K562 (cell line): ENCODE measurements around the gene HTT-AS. TPM values are rescaled to one million over a fixed set of nuclear protein-coding genes. Genes with fewer than 3 reads are reported as not detected.

Source experiments
- ATAC-seq: fragments of 200-7000 bp; cut with Tn5 transposase; 3 replicates; pipeline ENCODE4 v1.9.1; 2020; ENCODE audit warnings: moderate library complexity
- BruUV-seq: library from RNA; stranded (reverse); fragments of 400-500 nt; replicated peaks from 2 replicates; lab custom pipeline; 2021; lab: Mats Ljungman, UMichigan
- CTCF ChIA-PET: fragments of 300-600 bp; formaldehyde crosslinking; extraction: SDS; loops from one replicate; lab custom pipeline; 2021; ENCODE audit warnings: low intra/inter-chr PET ratio; lab: Yijun Ruan, JAX
- POLR2A ChIA-PET: fragments of 300-600, 350-650 bp; sonication (Branson Sonifier 250); formaldehyde crosslinking; extraction: SDS; loops from one replicate; lab custom pipeline; 2021; ENCODE audit warnings: antibody characterized with exemption, inconsistent platforms; lab: Yijun Ruan, JAX
- DNase-seq, 4 experiments: peaks; one replicate each; pipeline versions ENCODE4 v3.0.0 to v3.0.0-alpha.2; 2011 to 2018; ENCODE audit warnings: low spot score in 3 of 4, mixed read lengths in 3 of 4; ENCODE audit errors: extremely low read depth in 1 of 4
- FAIRE-seq: peaks from 2 replicates; lab custom pipeline; 2011; peaks lifted over from hg19 to GRCh38; lab: Jason Lieb, UNC
- H2AFZ ChIP-seq: 2 replicates; pipeline ENCODE4 v1.6.0; 2011; ENCODE audit warnings: low read depth, low read length, control low read depth, inconsistent platforms
- H3K27ac ChIP-seq: fragments of 200-600 bp; 3 replicates; pipeline ENCODE4 v1.8.0; 2011; ENCODE audit warnings: low read depth, mild to moderate bottlenecking, control low read depth, inconsistent platforms, low read length, moderate library complexity, mixed read lengths; ENCODE audit errors: extremely low read depth
- H3K27me3 ChIP-seq, 2 experiments: fragments of 300-600 bp in 1 of 2; 2 replicates in 1 of 2; 3 replicates in 1 of 2; pipeline versions ENCODE4 v1.6.0 to v1.8.0; 2011; ENCODE audit warnings: inconsistent platforms in 2 of 2, low read length in 2 of 2, mild to moderate bottlenecking in 1 of 2, mixed read lengths in 1 of 2, moderate library complexity in 1 of 2; ENCODE audit not compliant: control insufficient read depth in 2 of 2, insufficient read depth in 2 of 2
- H3K36me3 ChIP-seq: fragments of 300-600 bp; 3 replicates; pipeline ENCODE4 v1.8.0; 2011; ENCODE audit warnings: mild to moderate bottlenecking, low read length, inconsistent platforms; ENCODE audit not compliant: control insufficient read depth, insufficient read depth
- H3K4me1 ChIP-seq, 2 experiments: fragments of 200-600 bp in 1 of 2; replicated peaks in 1 of 2; 2 replicates in 1 of 2; 3 replicates in 1 of 2; pipeline versions ENCODE4 v1.5.1 to v1.8.0; 2011; ENCODE audit warnings: inconsistent platforms in 2 of 2, low read length in 2 of 2, mild to moderate bottlenecking in 1 of 2, mixed read lengths in 1 of 2, moderate library complexity in 1 of 2; ENCODE audit not compliant: control insufficient read depth in 2 of 2, insufficient read depth in 2 of 2
- H3K4me2 ChIP-seq: 2 replicates; pipeline ENCODE4 v1.6.1; 2011; ENCODE audit warnings: low read length, control low read depth, inconsistent platforms, mixed read lengths; ENCODE audit not compliant: insufficient read depth
- H3K4me3 ChIP-seq: fragments of 200-600 bp; sonication (generic), shearing (Covaris generic); 2 replicates; pipeline ENCODE4 v1.5.1; 2016; ENCODE audit warnings: control low read depth, inconsistent platforms
- H3K79me2 ChIP-seq: fragments of 200-600 bp; 3 replicates; pipeline ENCODE4 v1.8.0; 2011; ENCODE audit warnings: low read length, inconsistent platforms; ENCODE audit not compliant: control insufficient read depth, insufficient read depth
- H3K9ac ChIP-seq, 2 experiments: 2 replicates each; pipeline versions ENCODE4 v1.6.0 to v1.6.1; 2011; ENCODE audit warnings: low read depth in 2 of 2, low read length in 2 of 2, control low read depth in 1 of 2, inconsistent platforms in 1 of 2, mild to moderate bottlenecking in 1 of 2, mixed read lengths in 1 of 2; ENCODE audit not compliant: insufficient read depth in 1 of 2
- H3K9me1 ChIP-seq: one replicate; pipeline ENCODE4 v1.6.0; 2011; ENCODE audit warnings: inconsistent platforms, mild to moderate bottlenecking, low read length, moderate library complexity; ENCODE audit not compliant: control insufficient read depth, insufficient read depth
- H3K9me3 ChIP-seq: replicated peaks from 2 replicates; pipeline ENCODE4 v1.5.1; 2011; ENCODE audit warnings: low read depth, low read length, inconsistent platforms; ENCODE audit not compliant: control insufficient read depth, insufficient read depth
- H4K20me1 ChIP-seq: replicated peaks from 2 replicates; pipeline ENCODE4 v1.6.1; 2011; ENCODE audit warnings: low read length, inconsistent platforms, mixed read lengths; ENCODE audit not compliant: control insufficient read depth, insufficient read depth
- BCLAF1 ChIP-seq, 2 experiments: fragments of 450-650 bp in 1 of 2; IDR thresholded peaks; 2 replicates each; pipeline ENCODE4 v1.6.1; 2011 to 2017; ENCODE audit warnings: low read depth in 2 of 2, antibody characterized with exemption in 1 of 2, borderline replicate concordance in 1 of 2, low read length in 1 of 2, mild to moderate bottlenecking in 1 of 2, mixed read lengths in 1 of 2; ENCODE audit not compliant: control insufficient read depth in 1 of 2
- CAMTA2 ChIP-seq: fragments of 250-450 bp; sonication (Bioruptor Pico); conservative IDR thresholded peaks from 2 replicates; pipeline ENCODE4 v1.5.1; 2022
- CBX1 ChIP-seq: sonication (generic); IDR thresholded peaks from 2 replicates; pipeline ENCODE4 v1.6.1; 2016; ENCODE audit warnings: antibody characterized with exemption, low read depth, mild to moderate bottlenecking
- CREB3L1 ChIP-seq: fragments of 450-650 bp; IDR thresholded peaks from 2 replicates; pipeline ENCODE4 v1.6.1; 2014; ENCODE audit warnings: low read depth, mild to moderate bottlenecking, moderate library complexity, borderline replicate concordance
- CREBBP ChIP-seq: IDR thresholded peaks from one replicate; pipeline ENCODE4 v1.6.1; 2012; ENCODE audit warnings: low read depth, mild to moderate bottlenecking, control low read depth, inconsistent platforms, low read length
- ETS1 ChIP-seq: conservative IDR thresholded peaks from 2 replicates; pipeline ENCODE4 v1.6.1; 2011; ENCODE audit warnings: low read depth, mild to moderate bottlenecking, low read length; ENCODE audit not compliant: control insufficient read depth
- GTF2F1 ChIP-seq: IDR thresholded peaks from 2 replicates; pipeline ENCODE4 v1.6.1; 2011; ENCODE audit warnings: low read depth, low read length, improper control_type of control experiment
- HSF4 ChIP-seq: fragments of 250-450 bp; sonication (Bioruptor Pico); IDR thresholded peaks from 2 replicates; pipeline ENCODE4 v2.1.2; 2022; ENCODE audit warnings: mild to moderate bottlenecking, moderate library complexity, borderline replicate concordance
- NFATC3 ChIP-seq: fragments of 450-650 bp; IDR thresholded peaks from 2 replicates; pipeline ENCODE4 v1.6.1; 2017; ENCODE audit warnings: mild to moderate bottlenecking
- SMARCC2 ChIP-seq: fragments of 450-650 bp; IDR thresholded peaks from 2 replicates; pipeline ENCODE4 v1.6.1; 2017; ENCODE audit warnings: antibody characterized with exemption, moderate library complexity, mild to moderate bottlenecking, low read depth
- TEAD1 ChIP-seq, 2 experiments: fragments of 450-650 bp in 1 of 2; sonication (generic) in 1 of 2; formaldehyde crosslinking; IDR thresholded peaks; 2 replicates each; pipeline versions ENCODE4 v1.4.0 to v1.8.0; 2020 to 2022; ENCODE audit warnings: mild to moderate bottlenecking in 2 of 2, missing genetic modification reagents in 1 of 2
- TRIM28 ChIP-seq: fragments of 450-650 bp; IDR thresholded peaks from 2 replicates; pipeline ENCODE4 v1.6.1; 2017
- ZBTB1 ChIP-seq: sonication (generic); formaldehyde crosslinking; IDR thresholded peaks from 2 replicates; pipeline ENCODE4 v1.8.1; 2023; ENCODE audit warnings: missing genetic modification reagents, low read depth, mild to moderate bottlenecking, borderline replicate concordance
- ZKSCAN1 ChIP-seq: fragments of 150-350 bp; IDR thresholded peaks from 2 replicates; pipeline ENCODE4 v1.6.1; 2016; ENCODE audit warnings: low read depth, low read length
- WGBS: fragments of 100-300 bp; shearing (Covaris generic); methylation state at CpG from one replicate; pipeline ENCODE4 v1.1.6; 2016; ENCODE audit warnings: low coverage, mixed read lengths; ENCODE audit not compliant: insufficient coverage; ENCODE audit errors: missing lambda C conversion rate; 5-methylcytosine and 5-hydroxymethylcytosine counted together
- in situ Hi-C: fragments of 300-500 bp; cut with MboI; formaldehyde crosslinking; loops from 4 replicates; pipeline ENCODE4 v1.15.0; 2018; ENCODE audit warnings: inconsistent platforms, mixed read lengths
- intact Hi-C: fragments of 100-400 bp; cut with micrococcal nuclease; formaldehyde crosslinking; loops from 2 replicates; pipeline ENCODE4 v1.14.2; 2022
- polyA plus RNA-seq, 8 experiments: library from polyadenylated mRNA; depleted of rRNA in 4 of 8; stranded (reverse) in 5 of 8; unstranded in 3 of 8; fragments of >200 nt; fragmentation: Nextera tagmentation in 2 of 8; fragmentation: Illumina TruSeq in 1 of 8; extraction: Ambion mirVana in 2 of 8; extraction: Trizol in 1 of 8; gene quantifications; 2 replicates each; pipeline versions ENCODE4 v1.2.1 to v1.2.3, GENCODE V29; 2011 to 2014; ENCODE audit warnings: inconsistent platforms in 1 of 8, missing spikeins in 1 of 8
- total RNA-seq, 7 experiments: library from RNA; depleted of rRNA in 6 of 7; stranded (reverse); fragments of >200 nt in 6 of 7; fragmentation: Illumina TruSeq in 2 of 7; extraction: Trizol in 2 of 7; gene quantifications; 2 replicates each; pipeline versions ENCODE4 v1.2.1 to v1.2.3, GENCODE V29; 2011 to 2021; ENCODE audit warnings: low replicate concordance in 1 of 7

HTT-AS gene
- total and polyA plus RNA-seq, 9 of the 15 experiments (the other 6 are each of a cell fraction or from before 2014, with no cell fraction given) = not detected

DNA sequence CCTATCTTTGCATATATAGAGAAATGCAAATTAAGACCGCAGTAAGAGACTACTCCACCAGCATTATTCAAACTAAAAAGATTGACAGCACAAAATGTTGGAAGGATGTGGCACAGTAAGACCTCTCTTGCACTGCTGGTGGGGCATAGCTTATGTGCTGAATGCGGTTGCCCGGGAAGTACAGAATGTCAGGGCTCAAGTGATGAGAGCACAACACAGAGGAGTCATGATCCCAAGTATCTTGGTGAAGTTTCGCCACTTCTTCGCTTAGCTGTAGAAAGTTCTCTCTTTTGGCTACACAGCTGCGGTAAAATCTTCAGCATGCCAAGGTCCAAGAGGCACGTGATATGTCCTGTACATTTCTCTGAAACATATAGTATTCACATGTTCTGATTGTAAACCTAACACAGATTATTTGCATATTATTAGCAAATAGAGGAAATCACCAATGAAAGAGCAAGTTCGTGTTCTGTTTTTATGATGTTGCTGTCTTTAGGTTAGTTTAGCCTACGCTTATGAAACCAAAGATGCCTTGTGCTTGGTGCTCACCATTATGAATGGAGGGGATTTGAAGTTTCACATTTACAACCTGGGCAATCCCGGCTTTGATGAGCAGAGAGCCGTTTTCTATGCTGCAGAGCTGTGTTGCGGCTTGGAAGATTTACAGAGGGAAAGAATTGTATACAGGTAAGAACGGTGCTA, 55.0 kb downstream of the HTT-AS start (continued):
- TF ChIP-seq SMARCC2 (no peak), CBX1 (no peak), BCLAF1 (IDR thresholded peaks at IDR 0.05; ENCODE audit: borderline replicate concordance in 1 of 2, control insufficient read depth in 1 of 2, low read depth in 2 of 2, low read length in 1 of 2) (no peak), GTF2F1 (no peak), HSF4 (CRISPR knock-in tag) (no peak), CREBBP (no peak), TRIM28 (no peak)
- TF ChIP-seq, all 486 proteins: peak for 0

- no TSS peak for BruUV-seq
- TF ChIP-seq ETS1 (no peak), ZBTB1 (no peak), CAMTA2 (CRISPR knock-in tag) (no peak), NFATC3 (no peak), TEAD1 (CRISPR knock-in tag; IDR thresholded peaks at IDR 0.05) (no peak), CREB3L1 (no peak), ZKSCAN1 (no peak)
Measured at GRCh38 chr4:3017504-3017903, 56.8 kb downstream of the HTT-AS start.

More at GRCh38 chr4:3017504-3017903, 56.8 kb downstream of the HTT-AS start:
- no peak for FAIRE-seq
- no peaks in the 10 kb centered on the region for H3K9me3 ChIP-seq
- CTCF ChIA-PET = no interaction called here
- no peak for ATAC-seq
- peaks cover 0 to 5% of the 10 kb centered on the region in 2 experiments; a peak in 3 of 5 replicates for H3K4me1 ChIP-seq
- in situ Hi-C loops (no loop called here), intact Hi-C loops (no loop called here)
- H3K27ac ChIP-seq = no peak overlapping the region
- peaks cover 21 to 54% of the 10 kb centered on the region in 2 experiments; a peak in 4 of 5 replicates for H3K27me3 ChIP-seq
- no peak overlapping the region for H2AFZ ChIP-seq
- DNase-seq = no peak
- H3K4me3 ChIP-seq = no peak overlapping the region
- POLR2A ChIA-PET = interaction anchor here (0.7 kb wide), 1 partner anchor 10 kb away, joined by 5 read pairs; no protein-coding TSS in a partner anchor
- H3K9ac ChIP-seq = no peak overlapping the region
- H3K9me1 ChIP-seq = no peaks in the 10 kb centered on the region
- WGBS = 0% methylated on average over 4 of the region's 4 CpGs
- no peaks in the 10 kb centered on the region for H4K20me1 ChIP-seq
- no peaks in the 10 kb centered on the region for H3K79me2 ChIP-seq
- no peaks in the 10 kb centered on the region for H3K36me3 ChIP-seq
- no peak overlapping the region for H3K4me2 ChIP-seq
